ENCODE data around the gene SUMO4. TPM values are rescaled to one million over a fixed set of nuclear protein-coding genes. Genes with fewer than 3 reads are reported as not detected.

Gene SUMO4
- total RNA-seq, 1 donor from 2014 or later: 2.0 TPM

GRCh38 chr6:149366267-149366921 is 33.7 kb upstream of the SUMO4 start:
- intact Hi-C loops (cut with DNase I): no loop called here
- peaks cover 9% of the 10 kb centered on the region for H3K4me1 ChIP-seq

DNA sequence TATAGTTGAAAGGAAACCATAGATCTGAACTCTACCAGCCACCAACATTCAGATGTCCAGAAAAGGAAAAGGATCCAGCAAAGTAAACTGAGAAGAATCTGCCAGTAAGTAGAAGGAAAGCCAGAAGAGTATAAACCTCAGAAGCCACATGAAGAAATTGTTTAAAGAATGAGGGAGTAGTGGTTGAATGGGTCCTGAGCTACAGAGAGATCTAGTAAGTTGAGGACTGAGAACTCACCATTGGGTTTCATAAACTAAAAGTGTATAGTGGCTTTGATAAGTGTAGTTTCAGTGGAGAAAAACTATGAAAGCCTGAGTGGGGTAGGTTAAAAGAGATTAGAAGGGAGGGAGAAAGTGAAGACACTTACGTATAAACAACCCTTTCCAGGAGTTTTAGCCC is 32.0 kb upstream of the SUMO4 start:
- no peak for TF ChIP-seq CTCF (IDR thresholded peaks at IDR 0.05)
- H3K9me3 ChIP-seq: no peaks in the 10 kb centered on the region
- H3K4me1 ChIP-seq: peaks cover 9% of the 10 kb centered on the region
- no peaks in the 10 kb centered on the region for H3K27me3 ChIP-seq (ENCODE audit: low read depth)
- ATAC-seq (no peak), DNase-seq (no peak)
- intact Hi-C loops (cut with DNase I): no loop called here
- H3K27ac ChIP-seq: no peak overlapping the region
- no peaks in the 10 kb centered on the region for H3K36me3 ChIP-seq
- H3K4me3 ChIP-seq: no peak overlapping the region

More at GRCh38 chr6:149366267-149366921, 33.7 kb upstream of the SUMO4 start:
- TF ChIP-seq CTCF (IDR thresholded peaks at IDR 0.05): no peak
- no peak for DNase-seq
- Histone ChIP-seq H3K27me3 (ENCODE audit: low read depth) (no peaks in the 10 kb centered on the region), H3K27ac (no peak overlapping the region), H3K36me3 (no peaks in the 10 kb centered on the region), H3K4me3 (no peak overlapping the region), H3K9me3 (no peaks in the 10 kb centered on the region)
- no peak for ATAC-seq

DNA sequence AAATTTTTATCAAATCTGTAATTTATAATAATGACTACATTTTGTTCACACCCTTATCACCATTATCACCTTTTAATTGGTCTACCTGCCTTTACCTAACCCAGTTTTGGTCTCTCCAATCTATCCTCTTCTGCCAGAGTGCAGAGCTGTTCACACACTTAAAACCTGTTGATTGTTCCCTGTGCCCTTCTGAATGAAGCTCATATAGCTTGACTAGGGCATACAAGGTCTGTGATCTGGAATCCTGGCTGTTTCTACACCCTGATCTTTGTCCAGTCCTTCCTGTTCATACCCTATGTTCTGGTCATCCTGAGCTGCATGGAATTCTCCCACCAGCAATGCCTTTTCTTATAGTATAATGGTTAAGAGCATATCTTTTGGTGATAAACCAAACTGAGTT is 28.9 kb upstream of the SUMO4 start:
- DNase-seq (no peak), ATAC-seq (peak in 1 of 2 donors; percentile 19)
- Histone ChIP-seq H3K4me1 (no peaks in the 10 kb centered on the region), H3K4me3 (no peak overlapping the region), H3K9me3 (no peaks in the 10 kb centered on the region), H3K27me3 (ENCODE audit: low read depth) (no peaks in the 10 kb centered on the region), H3K27ac (no peak overlapping the region), H3K36me3 (peaks cover 6% of the 10 kb centered on the region)
- no peak for TF ChIP-seq CTCF (IDR thresholded peaks at IDR 0.05)
- intact Hi-C loops (cut with DNase I): no loop called here

- H3K36me3 ChIP-seq: peaks cover 6% of the 10 kb centered on the region
- intact Hi-C loops (cut with DNase I): no loop called here
- ATAC-seq (no peak), DNase-seq (no peak)
- H3K27me3 ChIP-seq (ENCODE audit: low read depth): no peaks in the 10 kb centered on the region
- no peak overlapping the region for H3K27ac ChIP-seq
- no peak overlapping the region for H3K4me3 ChIP-seq
- no peaks in the 10 kb centered on the region for H3K9me3 ChIP-seq
- no peaks in the 10 kb centered on the region for H3K4me1 ChIP-seq
- no peak for TF ChIP-seq CTCF (IDR thresholded peaks at IDR 0.05)
Measured at GRCh38 chr6:149372062-149372461, 28.0 kb upstream of the SUMO4 start.

- Histone ChIP-seq H3K4me1 (no peaks in the 10 kb centered on the region), H3K9me3 (no peaks in the 10 kb centered on the region)
- intact Hi-C loops (cut with DNase I): no loop called here
Measured at GRCh38 chr6:149373511-149373910, 26.6 kb upstream of the SUMO4 start.

More at GRCh38 chr6:149373511-149373910, 26.6 kb upstream of the SUMO4 start:
- H3K27ac ChIP-seq: no peak overlapping the region
- no peak for TF ChIP-seq CTCF (IDR thresholded peaks at IDR 0.05)
- no peak for DNase-seq
- H3K27me3 ChIP-seq (ENCODE audit: low read depth): no peaks in the 10 kb centered on the region
- no peak overlapping the region for H3K4me3 ChIP-seq
- no peak for ATAC-seq
- peaks cover 12% of the 10 kb centered on the region for H3K36me3 ChIP-seq

Measured in lower lobe of right lung (tissue), 2 donors.